ENCODE measurements around the gene TCAF1.
A peak's percentile ranks its signal among the peaks of the same experiment; 100 is the strongest.
"Not testable (repeated sequence)": the region's sequence is repeated elsewhere in the genome, so short reads cannot be mapped to it uniquely, and the experiment has no call there.

The TCAF1 gene

DNA sequence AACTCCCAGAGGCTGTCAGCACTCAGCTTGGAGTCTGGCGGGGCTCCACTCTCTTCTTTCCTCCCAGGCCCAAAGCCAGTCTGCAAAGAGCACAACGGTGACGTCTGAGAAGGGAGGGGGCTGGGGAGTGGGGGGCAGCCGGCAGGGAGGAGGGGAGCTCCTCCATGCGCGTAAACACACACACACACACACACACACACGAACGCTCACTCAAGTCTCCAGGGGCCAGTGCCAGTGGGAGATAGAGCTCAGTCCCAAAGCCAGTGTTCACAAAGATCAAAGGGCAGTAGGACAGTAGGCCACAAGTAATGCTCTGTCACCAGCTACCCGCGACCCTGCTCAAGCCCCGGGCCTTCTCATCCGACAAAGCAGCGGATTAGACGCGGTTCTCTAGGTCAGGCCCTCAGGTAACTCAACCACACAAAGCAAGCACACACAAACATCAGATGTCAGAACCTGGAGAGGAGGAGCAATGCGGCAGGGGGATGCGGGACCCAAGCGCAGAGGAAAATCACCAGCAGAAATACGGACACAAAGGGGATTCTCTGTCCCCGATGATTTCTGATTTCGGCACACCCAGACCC lies 19.9 kb downstream of the TCAF1 start:
- Histone ChIP-seq H3K36me3 (ENCODE audit: control insufficient read depth, insufficient read depth, low read length) (no peaks in the 10 kb centered on the region), H3K4me1 (ENCODE audit: control insufficient read depth, insufficient read depth, low read length) (no peaks in the 10 kb centered on the region), H3K4me3 (ENCODE audit: low read length) (no peak overlapping the region), H3K27me3 (ENCODE audit: control insufficient read depth, insufficient read depth, low read length) (no peaks in the 10 kb centered on the region), H3K9me3 (ENCODE audit: control insufficient read depth, low read length) (no peaks in the 10 kb centered on the region), H3K9ac (ENCODE audit: low read length) (peak overlapping the region; percentile 35)

DNA sequence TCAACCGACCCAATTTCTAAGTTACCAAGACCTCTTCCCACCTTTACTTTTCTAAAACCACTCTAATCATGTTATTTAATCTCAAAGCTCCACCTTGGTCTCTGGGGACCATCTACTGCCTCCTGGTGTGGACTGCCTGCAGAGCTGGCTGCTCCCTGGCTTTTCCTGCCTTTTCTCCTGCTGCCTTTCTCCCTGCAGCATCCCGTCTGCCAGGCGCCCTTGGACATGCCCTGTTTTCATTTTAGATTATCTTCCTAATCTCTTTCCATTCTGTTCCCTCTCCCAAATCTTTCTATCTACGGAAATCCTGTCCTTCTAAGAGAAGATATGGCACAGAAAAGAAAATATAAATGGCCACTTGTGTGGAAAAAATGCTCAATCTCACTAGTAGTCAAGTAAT lies 23.1 kb downstream of the TCAF1 start:
- no peaks in the 10 kb centered on the region for H3K36me3 ChIP-seq (ENCODE audit: control insufficient read depth, insufficient read depth, low read length)
- no peak overlapping the region for H3K9ac ChIP-seq (ENCODE audit: low read length)
- H3K9me3 ChIP-seq (ENCODE audit: control insufficient read depth, low read length) = no peaks in the 10 kb centered on the region
- H3K27me3 ChIP-seq (ENCODE audit: control insufficient read depth, insufficient read depth, low read length) = no peaks in the 10 kb centered on the region
- no peak overlapping the region for H3K4me3 ChIP-seq (ENCODE audit: low read length)
- H3K4me1 ChIP-seq (ENCODE audit: control insufficient read depth, insufficient read depth, low read length) = no peaks in the 10 kb centered on the region

DNA sequence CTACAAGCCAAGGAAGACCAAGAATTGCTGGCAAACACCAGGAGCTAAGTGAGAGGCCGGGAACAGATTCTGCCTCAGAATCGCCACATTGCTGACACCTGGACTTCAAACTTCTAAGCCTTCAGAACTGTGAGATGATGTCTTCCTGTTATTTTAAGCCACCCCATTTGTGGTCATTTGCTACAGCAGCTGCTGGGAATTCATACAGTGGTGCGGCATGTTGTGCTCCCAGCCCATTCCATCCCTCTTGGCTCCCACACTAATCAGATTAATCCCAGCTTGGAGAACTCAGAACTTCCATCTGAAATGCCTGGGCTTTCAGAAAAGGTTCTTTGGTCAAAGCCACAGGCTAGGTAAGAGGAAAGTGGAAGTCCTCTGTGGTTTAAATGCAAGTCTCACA lies 24.9 kb downstream of the TCAF1 start:
- no peaks in the 10 kb centered on the region for H3K36me3 ChIP-seq (ENCODE audit: control insufficient read depth, insufficient read depth, low read length)
- no peak overlapping the region for H3K4me3 ChIP-seq (ENCODE audit: low read length)
- H3K4me1 ChIP-seq (ENCODE audit: control insufficient read depth, insufficient read depth, low read length) = no peaks in the 10 kb centered on the region
- no peaks in the 10 kb centered on the region for H3K9me3 ChIP-seq (ENCODE audit: control insufficient read depth, low read length)
- no peak overlapping the region for H3K9ac ChIP-seq (ENCODE audit: low read length)
- H3K27me3 ChIP-seq (ENCODE audit: control insufficient read depth, insufficient read depth, low read length) = no peaks in the 10 kb centered on the region

DNA sequence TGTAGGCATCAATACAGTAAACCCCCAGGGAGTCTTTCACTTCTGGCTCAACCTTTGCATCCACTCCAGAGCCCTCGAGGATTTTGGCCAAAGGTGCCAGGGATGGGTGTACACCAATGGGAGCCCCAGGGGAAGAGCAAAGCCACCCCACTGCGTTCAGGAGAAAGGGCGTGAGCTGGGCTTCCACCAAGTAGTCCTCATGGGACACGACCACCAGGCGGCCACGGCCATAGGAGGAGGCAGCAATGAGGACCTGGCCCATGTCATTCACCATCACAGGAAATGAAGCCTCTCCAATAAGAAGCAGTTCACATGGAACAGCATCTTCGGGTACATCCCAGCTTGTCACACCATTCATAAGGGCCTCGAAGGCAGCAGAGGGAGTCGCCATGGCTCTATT lies 25.8 kb downstream of the TCAF1 start:
- H3K36me3 ChIP-seq (ENCODE audit: control insufficient read depth, insufficient read depth, low read length) = no peaks in the 10 kb centered on the region
- H3K9me3 ChIP-seq (ENCODE audit: control insufficient read depth, low read length) = no peaks in the 10 kb centered on the region
- no peak overlapping the region for H3K4me3 ChIP-seq (ENCODE audit: low read length)
- H3K9ac ChIP-seq (ENCODE audit: low read length) = no peak overlapping the region
- H3K27me3 ChIP-seq (ENCODE audit: control insufficient read depth, insufficient read depth, low read length) = no peaks in the 10 kb centered on the region
- no peaks in the 10 kb centered on the region for H3K4me1 ChIP-seq (ENCODE audit: control insufficient read depth, insufficient read depth, low read length)

DNA sequence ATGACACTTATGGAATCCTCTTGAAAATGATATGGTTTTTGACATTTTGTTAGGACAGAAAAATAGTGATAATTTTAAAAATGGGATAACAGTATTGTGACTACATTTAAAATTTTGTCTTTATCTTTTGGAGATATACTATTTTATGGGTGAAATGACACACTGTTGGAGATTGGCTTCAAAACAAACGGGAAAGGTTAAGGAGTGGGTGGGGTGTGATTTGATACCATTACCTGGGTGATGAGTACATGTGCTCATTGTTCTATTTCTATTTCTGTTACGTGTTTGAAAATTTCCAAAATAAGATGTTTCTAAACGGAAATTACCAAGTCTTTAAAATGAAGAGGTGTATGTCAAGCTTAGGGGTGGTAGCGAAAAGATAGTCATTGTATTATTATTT lies 28.7 kb downstream of the TCAF1 start:
- H3K36me3 ChIP-seq (ENCODE audit: control insufficient read depth, insufficient read depth, low read length); H3K27me3 ChIP-seq (ENCODE audit: control insufficient read depth, insufficient read depth, low read length); H3K9me3 ChIP-seq (ENCODE audit: control insufficient read depth, low read length); H3K4me3 ChIP-seq (ENCODE audit: low read length); H3K9ac ChIP-seq (ENCODE audit: low read length); H3K4me1 ChIP-seq (ENCODE audit: control insufficient read depth, insufficient read depth, low read length): not testable (repeated sequence)

DNA sequence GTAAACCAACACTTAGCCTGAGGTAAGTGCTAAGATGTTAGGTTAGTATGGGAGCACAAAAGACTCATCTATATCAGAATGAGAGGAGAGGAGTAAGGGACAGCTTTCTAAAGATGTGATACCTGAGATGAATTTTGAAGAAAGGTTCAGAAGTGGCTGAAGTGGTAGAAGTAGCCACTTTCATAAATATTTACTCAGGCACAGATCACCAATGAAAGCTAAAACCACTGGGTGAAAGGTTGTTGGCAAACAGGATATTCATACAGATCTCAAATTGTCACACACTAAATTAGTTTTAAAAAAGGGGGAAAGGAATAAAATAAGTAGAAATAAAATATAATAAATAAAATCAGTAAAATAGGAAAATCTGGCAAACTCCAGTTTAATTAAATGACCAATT lies 30.4 kb downstream of the TCAF1 start:
- H3K9ac ChIP-seq (ENCODE audit: low read length); H3K27me3 ChIP-seq (ENCODE audit: control insufficient read depth, insufficient read depth, low read length); H3K9me3 ChIP-seq (ENCODE audit: control insufficient read depth, low read length); H3K4me3 ChIP-seq (ENCODE audit: low read length); H3K4me1 ChIP-seq (ENCODE audit: control insufficient read depth, insufficient read depth, low read length); H3K36me3 ChIP-seq (ENCODE audit: control insufficient read depth, insufficient read depth, low read length): not testable (repeated sequence)

DNA sequence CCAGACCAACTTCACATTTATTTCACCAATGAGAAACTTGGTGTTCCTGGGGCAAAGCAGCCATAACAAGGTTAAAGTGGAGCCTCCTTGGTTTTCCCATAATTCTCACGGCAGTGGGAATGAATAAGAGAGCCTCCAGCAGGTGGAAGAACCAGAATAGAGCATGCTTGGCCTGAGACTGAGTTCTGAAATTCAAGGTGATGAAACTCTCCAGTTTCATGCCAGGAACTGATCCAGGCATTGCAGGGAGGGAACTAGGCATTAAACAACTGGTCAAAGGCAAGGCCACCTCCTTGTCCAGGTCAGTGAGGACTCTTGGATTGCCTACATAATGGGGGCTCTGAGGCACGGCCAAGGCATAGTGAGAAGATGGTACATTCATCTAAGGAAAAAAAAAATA lies 44.0 kb downstream of the TCAF1 start:
- H3K27me3 ChIP-seq (ENCODE audit: control insufficient read depth, insufficient read depth, low read length); H3K9me3 ChIP-seq (ENCODE audit: control insufficient read depth, low read length); H3K36me3 ChIP-seq (ENCODE audit: control insufficient read depth, insufficient read depth, low read length): not testable (repeated sequence)

DNA sequence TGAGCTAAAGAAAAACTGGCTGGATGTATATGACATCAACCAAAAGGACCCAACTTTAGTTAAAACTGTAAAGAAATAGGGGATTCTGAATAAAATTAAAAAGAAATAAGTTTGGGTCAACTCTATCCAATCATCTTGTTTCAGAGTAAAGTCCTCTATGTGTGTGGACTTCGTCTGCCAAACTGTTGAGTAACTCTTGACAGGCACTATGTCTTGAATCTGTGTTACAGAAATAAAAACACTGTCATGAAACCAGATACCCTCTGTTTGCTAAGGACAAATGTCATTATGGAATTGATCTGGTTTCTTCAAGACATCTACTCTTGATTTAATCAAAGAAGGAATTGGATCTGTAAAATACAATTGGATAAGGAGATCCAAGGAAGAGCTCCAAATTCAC lies 46.5 kb downstream of the TCAF1 start:
- H3K4me1 ChIP-seq (ENCODE audit: control insufficient read depth, insufficient read depth, low read length); H3K9me3 ChIP-seq (ENCODE audit: control insufficient read depth, low read length); H3K9ac ChIP-seq (ENCODE audit: low read length); H3K4me3 ChIP-seq (ENCODE audit: low read length); H3K27me3 ChIP-seq (ENCODE audit: control insufficient read depth, insufficient read depth, low read length); H3K36me3 ChIP-seq (ENCODE audit: control insufficient read depth, insufficient read depth, low read length): not testable (repeated sequence)

More for the DNA sequence above, 44.0 kb downstream of the TCAF1 start:
- H3K9ac ChIP-seq (ENCODE audit: low read length); H3K4me3 ChIP-seq (ENCODE audit: low read length); H3K4me1 ChIP-seq (ENCODE audit: control insufficient read depth, insufficient read depth, low read length): not testable (repeated sequence)

DNA sequence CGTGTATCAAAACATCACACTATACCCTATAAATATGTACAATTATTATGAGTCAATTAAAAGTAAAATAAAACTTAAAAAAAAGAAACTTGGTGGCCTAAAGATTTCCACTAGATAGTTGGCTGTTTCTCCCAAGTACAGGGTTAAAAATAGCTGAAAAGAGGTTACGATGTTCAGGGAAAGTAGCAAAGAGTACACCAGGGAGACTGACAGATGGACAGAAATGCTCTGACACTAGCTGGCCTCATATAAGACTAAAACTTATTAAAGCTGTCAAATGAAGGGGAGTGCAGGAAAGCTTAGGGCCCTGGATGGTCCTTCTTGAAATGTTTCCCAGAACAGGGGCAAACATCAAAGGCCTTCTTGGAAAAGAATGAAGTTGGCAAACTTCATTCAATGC lies 51.3 kb downstream of the TCAF1 start:
- H3K36me3 ChIP-seq (ENCODE audit: control insufficient read depth, insufficient read depth, low read length) = no peaks in the 10 kb centered on the region
- H3K27me3 ChIP-seq (ENCODE audit: control insufficient read depth, insufficient read depth, low read length) = no peaks in the 10 kb centered on the region
- H3K9me3 ChIP-seq (ENCODE audit: control insufficient read depth, low read length) = no peaks in the 10 kb centered on the region
- no peak overlapping the region for H3K4me3 ChIP-seq (ENCODE audit: low read length)
- H3K4me1 ChIP-seq (ENCODE audit: control insufficient read depth, insufficient read depth, low read length) = no peaks in the 10 kb centered on the region
- no peak overlapping the region for H3K9ac ChIP-seq (ENCODE audit: low read length)

DNA sequence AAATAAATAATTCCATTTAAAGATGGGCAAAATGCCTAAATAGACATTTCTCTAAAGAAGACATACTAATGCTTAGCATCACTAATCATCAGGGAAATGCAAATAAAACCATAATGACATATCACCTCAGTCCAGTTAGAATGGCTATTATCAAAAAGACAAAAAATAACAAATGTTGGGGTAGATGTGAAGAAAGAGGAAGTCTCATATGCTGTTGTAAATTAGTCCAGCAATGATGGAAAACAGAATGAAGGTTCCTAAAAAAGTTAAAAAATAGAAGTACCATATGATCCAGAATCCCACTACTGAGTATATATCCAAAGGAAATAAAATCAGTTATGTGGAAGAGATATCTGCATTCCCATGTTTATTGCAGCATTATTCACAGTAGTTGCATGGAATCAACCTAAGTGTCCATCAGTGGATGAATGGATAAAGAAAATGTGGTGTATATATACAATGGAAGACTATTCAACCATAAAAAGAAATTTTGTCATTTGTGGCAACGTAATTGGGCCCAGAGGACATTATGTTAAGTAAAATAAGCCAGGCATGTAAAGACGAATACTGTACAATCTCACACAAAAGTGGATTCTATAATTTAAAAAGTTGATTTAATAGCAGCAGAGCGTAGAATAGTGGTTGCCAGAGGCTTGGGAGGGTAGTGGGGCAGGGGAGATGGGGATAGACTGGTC lies 52.0 kb downstream of the TCAF1 start:
- Histone ChIP-seq H3K9me3 (ENCODE audit: control insufficient read depth, low read length) (no peaks in the 10 kb centered on the region), H3K36me3 (ENCODE audit: control insufficient read depth, insufficient read depth, low read length) (no peaks in the 10 kb centered on the region), H3K4me3 (ENCODE audit: low read length) (no peak overlapping the region), H3K27me3 (ENCODE audit: control insufficient read depth, insufficient read depth, low read length) (no peaks in the 10 kb centered on the region), H3K9ac (ENCODE audit: low read length) (no peak overlapping the region), H3K4me1 (ENCODE audit: control insufficient read depth, insufficient read depth, low read length) (no peaks in the 10 kb centered on the region)

DNA sequence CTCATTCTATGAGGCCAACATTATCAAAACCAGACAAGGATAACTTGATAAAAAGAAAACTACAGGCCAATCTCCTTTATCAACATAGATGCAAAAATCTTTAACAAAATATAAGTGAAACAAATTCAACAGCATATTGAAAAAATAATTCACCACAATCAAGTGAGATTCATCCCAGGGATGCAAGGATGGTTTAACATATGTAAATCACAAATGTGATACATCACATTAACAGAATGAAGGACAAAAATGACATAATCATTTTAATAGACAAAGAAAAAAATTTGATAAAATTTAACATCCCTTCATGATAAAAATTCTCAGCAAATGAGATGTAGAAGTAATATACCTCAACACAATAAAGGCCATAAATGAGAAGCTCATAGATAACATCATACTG lies 53.8 kb downstream of the TCAF1 start:
- Histone ChIP-seq H3K4me1 (ENCODE audit: control insufficient read depth, insufficient read depth, low read length) (no peaks in the 10 kb centered on the region), H3K9me3 (ENCODE audit: control insufficient read depth, low read length) (no peaks in the 10 kb centered on the region), H3K4me3 (ENCODE audit: low read length) (no peak overlapping the region), H3K27me3 (ENCODE audit: control insufficient read depth, insufficient read depth, low read length) (no peaks in the 10 kb centered on the region), H3K9ac (ENCODE audit: low read length) (no peak overlapping the region), H3K36me3 (ENCODE audit: control insufficient read depth, insufficient read depth, low read length) (no peaks in the 10 kb centered on the region)

DNA sequence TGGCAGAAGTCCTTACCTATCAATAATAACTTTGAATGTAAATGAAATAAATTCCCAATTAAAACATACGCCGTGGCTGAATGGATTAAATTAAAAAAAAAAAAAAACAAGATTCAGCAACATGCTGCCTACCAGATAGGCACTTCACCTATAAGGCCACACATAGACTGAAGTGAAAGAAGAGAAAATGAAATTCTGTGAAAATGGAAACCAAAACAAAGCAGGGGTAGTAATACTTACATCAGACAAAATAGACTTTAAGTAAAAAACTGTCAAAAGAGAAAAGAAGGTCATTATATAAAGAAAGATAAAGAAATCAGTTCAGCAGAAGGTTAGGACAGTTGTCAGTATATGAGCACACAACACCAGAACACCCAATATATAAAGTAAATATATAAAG lies 55.3 kb downstream of the TCAF1 start:
- Histone ChIP-seq H3K36me3 (ENCODE audit: control insufficient read depth, insufficient read depth, low read length) (no peaks in the 10 kb centered on the region), H3K27me3 (ENCODE audit: control insufficient read depth, insufficient read depth, low read length) (no peaks in the 10 kb centered on the region), H3K4me3 (ENCODE audit: low read length) (no peak overlapping the region), H3K4me1 (ENCODE audit: control insufficient read depth, insufficient read depth, low read length) (no peaks in the 10 kb centered on the region), H3K9me3 (ENCODE audit: control insufficient read depth, low read length) (no peaks in the 10 kb centered on the region), H3K9ac (ENCODE audit: low read length) (no peak overlapping the region)

DNA sequence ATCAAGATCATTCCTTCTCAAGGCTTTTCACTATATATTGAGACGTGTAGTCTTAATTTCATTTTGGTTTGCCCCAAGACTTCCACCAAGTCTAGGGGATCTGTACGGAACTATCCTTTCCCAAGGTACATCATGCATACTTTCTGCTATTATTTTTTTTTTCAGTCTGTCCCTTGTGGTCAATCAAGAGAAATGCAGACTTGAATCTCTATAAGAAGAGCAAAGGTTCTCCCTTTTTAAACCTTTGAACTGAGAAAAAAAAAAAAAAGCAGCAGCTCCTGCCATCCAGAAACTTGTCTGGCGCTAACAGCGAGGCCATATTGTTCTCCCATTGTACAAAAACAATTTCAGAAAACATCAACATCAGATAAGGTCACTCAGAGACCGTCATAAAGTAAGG lies 60.3 kb downstream of the TCAF1 start:
- not testable (repeated sequence) for H3K9ac ChIP-seq (ENCODE audit: low read length); H3K4me3 ChIP-seq (ENCODE audit: low read length); H3K9me3 ChIP-seq (ENCODE audit: control insufficient read depth, low read length); H3K27me3 ChIP-seq (ENCODE audit: control insufficient read depth, insufficient read depth, low read length); H3K36me3 ChIP-seq (ENCODE audit: control insufficient read depth, insufficient read depth, low read length); H3K4me1 ChIP-seq (ENCODE audit: control insufficient read depth, insufficient read depth, low read length)

Data from mucosa of stomach (tissue), 1 donor.